Neuronal stem cell (in vitro differentiated cells): ENCODE measurements around the gene MKNK2.

Experiments used
- DNase-seq: peaks from one replicate; pipeline ENCODE4 v3.0.0-alpha.2; 2013; ENCODE audit warnings: low spot score
- H2AFZ ChIP-seq: one replicate; pipeline ENCODE4 v1.6.1; 2013; ENCODE audit warnings: mild to moderate bottlenecking, low read length, inconsistent platforms
- H2AK5ac ChIP-seq: 2 replicates; pipeline ENCODE4 v1.6.1; 2013; ENCODE audit warnings: low read depth, mild to moderate bottlenecking, inconsistent platforms, low read length, moderate library complexity, mixed read lengths
- H2BK120ac ChIP-seq: 2 replicates; pipeline ENCODE4 v1.6.1; 2013; ENCODE audit warnings: low read depth, mild to moderate bottlenecking, inconsistent platforms, low read length, moderate library complexity, mixed read lengths
- H2BK12ac ChIP-seq: one replicate; pipeline ENCODE4 v1.6.1; 2013; ENCODE audit warnings: low read length, inconsistent platforms
- H2BK15ac ChIP-seq: 2 replicates; pipeline ENCODE4 v1.6.1; 2013; ENCODE audit warnings: mild to moderate bottlenecking, low read length, inconsistent platforms, mixed read lengths
- H2BK5ac ChIP-seq: one replicate; pipeline ENCODE4 v1.6.1; 2013; ENCODE audit warnings: inconsistent platforms, mild to moderate bottlenecking, low read length, moderate library complexity
- H3K14ac ChIP-seq: one replicate; pipeline ENCODE4 v1.6.1; 2013; ENCODE audit warnings: low read length, inconsistent platforms
- H3K18ac ChIP-seq: 2 replicates; pipeline ENCODE4 v1.6.1; 2013; ENCODE audit warnings: low read length, inconsistent platforms
- H3K23ac ChIP-seq: 2 replicates; pipeline ENCODE4 v1.6.1; 2013; ENCODE audit warnings: low read depth, mild to moderate bottlenecking, mixed read lengths, low read length, inconsistent platforms; ENCODE audit not compliant: poor library complexity
- H3K27ac ChIP-seq: replicated peaks from 3 replicates; pipeline ENCODE4 v1.5.1; 2013; ENCODE audit warnings: low read length, inconsistent platforms
- H3K27me3 ChIP-seq, 3 experiments: 2 replicates each; pipeline ENCODE4 v1.6.1; 2013; ENCODE audit warnings: low read length in 3 of 3, mild to moderate bottlenecking in 2 of 3, inconsistent platforms in 1 of 3, low read depth in 1 of 3, mixed read lengths in 1 of 3, moderate library complexity in 1 of 3; ENCODE audit not compliant: control insufficient read depth in 3 of 3, insufficient read depth in 3 of 3
- H3K36me3 ChIP-seq, 2 donors: replicated peaks in 1 of 2; 2 replicates each; pipeline ENCODE4 v1.6.1; 2013; ENCODE audit warnings: low read length in 2 of 2; ENCODE audit not compliant: control insufficient read depth in 2 of 2, insufficient read depth in 2 of 2
- H3K4ac ChIP-seq: 2 replicates; pipeline ENCODE4 v1.6.1; 2013; ENCODE audit warnings: inconsistent platforms, mild to moderate bottlenecking, low read length, moderate library complexity
- H3K4me1 ChIP-seq, 2 donors: 1 replicate in 1 of 2; 2 replicates in 1 of 2; pipeline ENCODE4 v1.6.1; 2013; ENCODE audit warnings: low read length in 2 of 2, low read depth in 1 of 2; ENCODE audit not compliant: control insufficient read depth in 2 of 2, insufficient read depth in 1 of 2
- H3K4me2 ChIP-seq: one replicate; pipeline ENCODE4 v1.6.1; 2013; ENCODE audit warnings: mild to moderate bottlenecking, low read length, inconsistent platforms; ENCODE audit not compliant: insufficient read depth, poor library complexity, severe bottlenecking
- H3K4me3 ChIP-seq, 2 donors: 2 replicates each; pipeline ENCODE4 v1.5.1; 2013; ENCODE audit warnings: low read length in 2 of 2, mild to moderate bottlenecking in 2 of 2, inconsistent platforms in 1 of 2, moderate library complexity in 1 of 2
- H3K79me1 ChIP-seq: one replicate; pipeline ENCODE4 v1.6.1; 2013; ENCODE audit warnings: low read depth, mild to moderate bottlenecking, inconsistent platforms, low read length, moderate library complexity
- H3K9ac ChIP-seq: one replicate; pipeline ENCODE4 v1.6.1; 2013; ENCODE audit warnings: mild to moderate bottlenecking, low read depth, low read length, inconsistent platforms; ENCODE audit not compliant: poor library complexity
- H3K9me3 ChIP-seq, 2 donors: replicated peaks in 1 of 2; 2 replicates each; pipeline versions ENCODE3 to v1.6.1; 2013; ENCODE audit warnings: low read length in 2 of 2, mild to moderate bottlenecking in 2 of 2, inconsistent platforms in 1 of 2, low read depth in 1 of 2, mixed read lengths in 1 of 2, moderate library complexity in 1 of 2; ENCODE audit not compliant: control insufficient read depth in 2 of 2, insufficient read depth in 1 of 2
- H4K8ac ChIP-seq: one replicate; pipeline ENCODE4 v1.6.1; 2013; ENCODE audit warnings: low read depth, mild to moderate bottlenecking, inconsistent platforms, low read length, moderate library complexity
- H4K91ac ChIP-seq: one replicate; pipeline ENCODE4 v1.6.1; 2013; ENCODE audit warnings: low read length, low read depth, mild to moderate bottlenecking, inconsistent platforms; ENCODE audit not compliant: poor library complexity
- WGBS, 2 donors: extraction: QIAGEN DNeasy Blood & Tissue Kit; methylation state at CpG; one replicate each; pipeline ENCODE4 v1.1.7; 2013; ENCODE audit warnings: missing lambda C conversion rate in 2 of 2, mixed read lengths in 1 of 2; ENCODE audit not compliant: insufficient read length in 2 of 2, insufficient replicate concordance in 1 of 2; ENCODE audit errors: extremely low coverage in 2 of 2; 5-methylcytosine and 5-hydroxymethylcytosine counted together

MKNK2 gene

GRCh38 chr19:2048959-2049740, 1.9 kb downstream of the MKNK2 start:
- peak overlapping the region; percentile 81 for H2BK120ac ChIP-seq
- H3K27me3 ChIP-seq, result no peaks in the 10 kb centered on the region
- no peak overlapping the region for H2AFZ ChIP-seq
- peak overlapping the region; percentile 90 for H3K4me2 ChIP-seq
- H3K23ac ChIP-seq, result peak overlapping the region; percentile 91
- peak overlapping the region; percentile 90 for H3K9ac ChIP-seq
- H3K18ac ChIP-seq, result peak overlapping the region; percentile 83
- H3K9me3 ChIP-seq, result no peaks in the 10 kb centered on the region
- H2BK15ac ChIP-seq, result peak overlapping the region; percentile 95
- H2AK5ac ChIP-seq, result peak overlapping the region; percentile 92
- H2BK12ac ChIP-seq, result peak overlapping the region; percentile 97
- H4K91ac ChIP-seq, result no peak overlapping the region
- H3K4me3 ChIP-seq, result peak overlapping the region; percentile 97 to 98
- H3K4me1 ChIP-seq, result peaks cover 17 to 20% of the 10 kb centered on the region in 2 donors
- H3K14ac ChIP-seq, result peak overlapping the region; percentile 89
- H4K8ac ChIP-seq, result peak overlapping the region; percentile 72
- no peak for DNase-seq
- H2BK5ac ChIP-seq, result peak overlapping the region; percentile 93
- no peak overlapping the region for H3K4ac ChIP-seq
- no CpG with 5 or more reads among the region's 27 CpGs for WGBS, 2 donors
- H3K79me1 ChIP-seq, result peaks cover 45% of the 10 kb centered on the region
- no peak overlapping the region for H3K27ac ChIP-seq
- H3K36me3 ChIP-seq, result peaks cover 26 to 45% of the 10 kb centered on the region in 2 donors

GRCh38 chr19:2048104-2048958, 2.7 kb downstream of the MKNK2 start:
- H3K4me3 ChIP-seq, result no peak overlapping the region
- H3K4ac ChIP-seq, result no peak overlapping the region
- no peak for DNase-seq
- peak overlapping the region; percentile 92 for H2AK5ac ChIP-seq
- peak overlapping the region; percentile 38 for H3K14ac ChIP-seq
- no peak overlapping the region for H2AFZ ChIP-seq
- no peaks in the 10 kb centered on the region for H3K27me3 ChIP-seq
- H3K36me3 ChIP-seq, result peaks cover 27 to 52% of the 10 kb centered on the region in 2 donors
- peaks cover 47% of the 10 kb centered on the region for H3K79me1 ChIP-seq
- no peaks in the 10 kb centered on the region for H3K9me3 ChIP-seq
- H2BK15ac ChIP-seq, result no peak overlapping the region
- H4K8ac ChIP-seq, result no peak overlapping the region
- H3K9ac ChIP-seq, result no peak overlapping the region
- no peak overlapping the region for H2BK120ac ChIP-seq
- no peak overlapping the region for H4K91ac ChIP-seq
- peak overlapping the region; percentile 93 for H2BK5ac ChIP-seq
- no peak overlapping the region for H3K27ac ChIP-seq
- peaks cover 17 to 20% of the 10 kb centered on the region in 2 donors for H3K4me1 ChIP-seq
- no CpG with 5 or more reads among the region's 17 CpGs for WGBS, 2 donors
- no peak overlapping the region for H3K18ac ChIP-seq
- H2BK12ac ChIP-seq, result no peak overlapping the region
- H3K23ac ChIP-seq, result peak overlapping the region; percentile 91
- H3K4me2 ChIP-seq, result no peak overlapping the region

- Histone ChIP-seq H2AK5ac (peak overlapping the region; percentile 46), H3K14ac (peak overlapping the region; percentile 38), H3K4me2 (no peak overlapping the region), H3K79me1 (peaks cover 53% of the 10 kb centered on the region), H3K27me3 (no peaks in the 10 kb centered on the region), H2BK120ac (no peak overlapping the region), H3K9ac (no peak overlapping the region), H2AFZ (no peak overlapping the region), H3K9me3 (no peaks in the 10 kb centered on the region), H4K8ac (peak overlapping the region; percentile 43), H3K36me3 (peaks cover 33 to 60% of the 10 kb centered on the region in 2 donors), H2BK5ac (peak overlapping the region; percentile 75), H3K4me3 (no peak overlapping the region), H2BK15ac (no peak overlapping the region), H3K18ac (peak overlapping the region; percentile 48), H3K23ac (peak overlapping the region; percentile 73), H3K27ac (no peak overlapping the region), H3K4ac (no peak overlapping the region), H2BK12ac (no peak overlapping the region), H3K4me1 (peaks cover 20 to 21% of the 10 kb centered on the region in 2 donors), H4K91ac (no peak overlapping the region)
- no peak for DNase-seq
- WGBS, 2 donors, result no CpG with 5 or more reads among the region's 22 CpGs
These were observed 3.5 kb downstream of the MKNK2 start for GRCh38 chr19:2047449-2048103.
